HCT116 (cell line): ENCODE data around the gene GRXCR1. TPM values are rescaled to one million over a fixed set of nuclear protein-coding genes. Genes with fewer than 3 reads are reported as not detected.

Experiments
- ATAC-seq: fragments of 200-7000 bp; cut with Tn5 transposase; 2 replicates; pipeline ENCODE4 v1.9.1; 2020; ENCODE audit warnings: mild to moderate bottlenecking, moderate library complexity
- BruUV-seq: library from RNA; stranded (reverse); fragments of 400-500 nt; replicated peaks from 2 replicates; lab custom pipeline; 2021; lab: Mats Ljungman, UMichigan
- CTCF ChIA-PET: fragments of 300-600 bp; sonication (Branson Sonifier 250); formaldehyde crosslinking; loops from one replicate; lab custom pipeline; 2021; ENCODE audit warnings: antibody characterized with exemption; lab: Charles Lee
- POLR2A ChIA-PET: fragments of 300-600, 350-600 bp; sonication (Branson Sonifier 250); formaldehyde crosslinking; loops from one replicate; lab custom pipeline; 2021; ENCODE audit warnings: antibody characterized with exemption; lab: Charles Lee
- RAD21 ChIA-PET, 2 experiments: fragments of 300-600 bp; sonication (Branson Sonifier 250); formaldehyde crosslinking; loops; one replicate each; lab custom pipeline; 2023; ENCODE audit warnings: low total read pairs in 2 of 2; ENCODE audit not compliant: uncharacterized antibody in 2 of 2, unreplicated experiment in 2 of 2, low non-redundant PET in 1 of 2; lab: Charles Lee
- DNase-seq: peaks from one replicate; pipeline ENCODE4 v3.0.0-alpha.2; 2010; ENCODE audit warnings: low read depth, low spot score
- H2AFZ ChIP-seq: fragments of 200-600 bp; shearing (Covaris generic), sonication (generic); 2 replicates; pipeline ENCODE4 v1.6.1; 2017; ENCODE audit warnings: low read depth, mixed run types, mixed read lengths, antibody characterized with exemption, low read length; ENCODE audit not compliant: poor library complexity, severe bottlenecking
- H3K27ac ChIP-seq: 2 replicates; pipeline ENCODE4 v1.5.1; 2012; ENCODE audit warnings: low read depth, low read length
- H3K27me3 ChIP-seq: fragments of 200-600 bp; sonication (generic); 2 replicates; pipeline ENCODE4 v1.6.1; 2016; ENCODE audit warnings: mixed run types, low read length, mixed read lengths; ENCODE audit not compliant: insufficient read depth
- H3K36me3 ChIP-seq, 2 experiments: fragments of 200-500 bp in 1 of 2; fragments of 200-600 bp in 1 of 2; sonication (Bioruptor generic) in 1 of 2; sonication (generic) in 1 of 2; 2 replicates each; pipeline versions ENCODE4 v1.5.1 to v1.6.1; 2014 to 2016; ENCODE audit warnings: low read length in 2 of 2, inconsistent platforms in 1 of 2, mixed read lengths in 1 of 2, mixed run types in 1 of 2; ENCODE audit not compliant: insufficient read depth in 2 of 2, control insufficient read depth in 1 of 2
- H3K4me1 ChIP-seq, 2 experiments: fragments of 200-600 bp in 1 of 2; sonication (generic) in 1 of 2; 2 replicates each; pipeline versions ENCODE4 v1.5.1 to v1.6.1; 2012 to 2017; ENCODE audit warnings: low read length in 2 of 2, inconsistent platforms in 1 of 2, mild to moderate bottlenecking in 1 of 2, mixed read lengths in 1 of 2, mixed run types in 1 of 2, moderate library complexity in 1 of 2; ENCODE audit not compliant: insufficient read depth in 2 of 2, control insufficient read depth in 1 of 2
- H3K4me2 ChIP-seq: fragments of 200-600 bp; sonication (generic); 2 replicates; pipeline ENCODE4 v1.6.1; 2017; ENCODE audit warnings: mixed run types, low read length, mixed read lengths
- H3K4me3 ChIP-seq, 2 experiments: fragments of 200-600 bp in 1 of 2; sonication (generic) in 1 of 2; replicated peaks in 1 of 2; 2 replicates each; pipeline ENCODE4 v1.5.1; 2011 to 2016; ENCODE audit warnings: low read length in 2 of 2, control low read depth in 1 of 2, low read depth in 1 of 2, mild to moderate bottlenecking in 1 of 2, mixed read lengths in 1 of 2, mixed run types in 1 of 2
- H3K79me2 ChIP-seq: fragments of 200-600 bp; sonication (generic); 2 replicates; pipeline ENCODE4 v1.6.1; 2017; ENCODE audit warnings: mild to moderate bottlenecking, mixed run types, low read length, moderate library complexity, mixed read lengths; ENCODE audit not compliant: insufficient read depth
- H3K9ac ChIP-seq: fragments of 200-600 bp; sonication (generic); 2 replicates; pipeline ENCODE4 v1.6.1; 2016; ENCODE audit warnings: low read length, mixed read lengths
- H3K9me2 ChIP-seq: fragments of 200-600 bp; sonication (generic), shearing (Covaris generic); 2 replicates; pipeline ENCODE4 v1.6.1; 2017; ENCODE audit warnings: mixed run types, mild to moderate bottlenecking, moderate library complexity; ENCODE audit not compliant: insufficient read depth
- H3K9me3 ChIP-seq, 2 experiments: fragments of 200-500 bp in 1 of 2; fragments of 200-600 bp in 1 of 2; sonication (Bioruptor generic) in 1 of 2; sonication (generic) in 1 of 2; 2 replicates each; pipeline ENCODE4 v1.6.1; 2014 to 2017; ENCODE audit warnings: low read length in 2 of 2, mixed read lengths in 2 of 2, inconsistent platforms in 1 of 2, low read depth in 1 of 2, mild to moderate bottlenecking in 1 of 2, mixed run types in 1 of 2, moderate library complexity in 1 of 2; ENCODE audit not compliant: control insufficient read depth in 1 of 2, insufficient read depth in 1 of 2
- H4K20me1 ChIP-seq: fragments of 200-600 bp; sonication (generic), shearing (Covaris generic); 2 replicates; pipeline ENCODE4 v1.6.1; 2017; ENCODE audit warnings: mixed run types, mild to moderate bottlenecking, moderate library complexity; ENCODE audit not compliant: insufficient read depth
- ATF3 ChIP-seq: IDR thresholded peaks from 2 replicates; pipeline ENCODE4 v1.6.1; 2012
- CBX3 ChIP-seq: IDR thresholded peaks from 2 replicates; pipeline ENCODE4 v1.6.1; 2012; ENCODE audit warnings: low read depth
- EZH2 ChIP-seq: fragments of 200-600 bp; sonication (generic); IDR thresholded peaks from 2 replicates; pipeline ENCODE4 v1.6.1; 2017; ENCODE audit warnings: antibody characterized with exemption, mixed run types
- EZH2phosphoT487 ChIP-seq: fragments of 200-600 bp; IDR thresholded peaks from 2 replicates; pipeline ENCODE4 v1.6.1; 2018; ENCODE audit warnings: antibody characterized with exemption, borderline replicate concordance
- FOSL1 ChIP-seq: IDR thresholded peaks from 2 replicates; pipeline ENCODE4 v1.6.1; 2012; ENCODE audit warnings: low read depth
- POLR2AphosphoS5 ChIP-seq: IDR thresholded peaks from 2 replicates; pipeline ENCODE4 v1.6.1; 2011; ENCODE audit warnings: mild to moderate bottlenecking, low read depth, low read length, moderate library complexity
- RAD21 ChIP-seq: IDR thresholded peaks from 2 replicates; pipeline ENCODE4 v1.6.1; 2012; ENCODE audit warnings: low read depth, mild to moderate bottlenecking
- SIN3A ChIP-seq: IDR thresholded peaks from 2 replicates; pipeline ENCODE4 v1.6.1; 2012; ENCODE audit warnings: low read depth
- SRF ChIP-seq: IDR thresholded peaks from 2 replicates; pipeline ENCODE4 v1.6.1; 2012; ENCODE audit warnings: low read depth
- TCF7L2 ChIP-seq: IDR thresholded peaks from 2 replicates; pipeline ENCODE4 v1.7.0; 2011; ENCODE audit warnings: borderline replicate concordance, inconsistent platforms; ENCODE audit not compliant: insufficient read depth, insufficient read length; ENCODE audit errors: extremely low read depth
- ZBTB33 ChIP-seq: IDR thresholded peaks from 2 replicates; pipeline ENCODE4 v1.6.1; 2011; ENCODE audit warnings: mild to moderate bottlenecking, low read length, moderate library complexity; ENCODE audit not compliant: insufficient replicate concordance; ENCODE audit errors: extremely low read depth
- ZFX ChIP-seq: fragments of 450-650 bp; IDR thresholded peaks from 2 replicates; pipeline ENCODE4 v1.6.1; 2017
- intact Hi-C: fragments of 100-400 bp; cut with micrococcal nuclease; formaldehyde crosslinking; loops from 2 replicates; pipeline ENCODE4 v1.10.0; 2022
- total RNA-seq: library from RNA; stranded (reverse); gene quantifications from one replicate; pipeline ENCODE4 v1.2.1, GENCODE V29; 2021; ENCODE audit not compliant: unreplicated experiment

Gene GRXCR1
- total RNA-seq, 1 experiment from 2014 or later, result not detected

GRCh38 chr4:43066415-43066814, 173.9 kb downstream of the GRXCR1 start:
- DNase-seq (no peak), ATAC-seq (no peak)
- Histone ChIP-seq H4K20me1 (no peaks in the 10 kb centered on the region), H3K27ac (no peak overlapping the region), H3K4me1 (no peaks in the 10 kb centered on the region), H3K4me2 (no peak overlapping the region), H3K9me3 (peaks cover 3 to 6% of the 10 kb centered on the region in 2 experiments; a peak in 2 of 4 replicates), H3K36me3 (no peaks in the 10 kb centered on the region), H3K27me3 (no peaks in the 10 kb centered on the region), H2AFZ (no peak overlapping the region), H3K9ac (no peak overlapping the region), H3K9me2 (no peaks in the 10 kb centered on the region), H3K4me3 (no peak overlapping the region), H3K79me2 (no peaks in the 10 kb centered on the region)
- BruUV-seq, result no TSS peak
- no peak for TF ChIP-seq RAD21
- TF ChIP-seq FOSL1, result no peak
- TF ChIP-seq CBX3, result no peak
- no peak for TF ChIP-seq ZBTB33
- TF ChIP-seq SIN3A, result no peak
- TF ChIP-seq ATF3, result no peak
- TF ChIP-seq SRF, result no peak
- CTCF ChIA-PET, result no interaction called here
- RAD21 ChIA-PET, result no interaction called here
- POLR2A ChIA-PET, result no interaction called here
- intact Hi-C loops, result no loop called here

- H3K9me2 ChIP-seq, result no peaks in the 10 kb centered on the region
- RAD21 ChIA-PET, result no interaction called here
- H4K20me1 ChIP-seq, result no peaks in the 10 kb centered on the region
- DNase-seq (no peak), ATAC-seq (no peak)
- H3K4me3 ChIP-seq, result no peak overlapping the region
- no peaks in the 10 kb centered on the region for H3K27me3 ChIP-seq
- no peak overlapping the region for H3K9ac ChIP-seq
- peaks cover 0 to 5% of the 10 kb centered on the region in 2 experiments; a peak in 2 of 4 replicates for H3K9me3 ChIP-seq
- no peaks in the 10 kb centered on the region for H3K4me1 ChIP-seq
- TF ChIP-seq TCF7L2, result no peak
- TF ChIP-seq EZH2, result no peak
- no peak for TF ChIP-seq RAD21
- no peak for TF ChIP-seq POLR2AphosphoS5
- no peak for TF ChIP-seq EZH2phosphoT487
- TF ChIP-seq ZFX, result no peak
- intact Hi-C loops, result no loop called here
- POLR2A ChIA-PET, result no interaction called here
- H2AFZ ChIP-seq, result no peak overlapping the region
- no peaks in the 10 kb centered on the region for H3K36me3 ChIP-seq
- CTCF ChIA-PET, result no interaction called here
- no TSS peak for BruUV-seq
- no peak overlapping the region for H3K4me2 ChIP-seq
- no peaks in the 10 kb centered on the region for H3K79me2 ChIP-seq
- no peak overlapping the region for H3K27ac ChIP-seq
These were observed 178.6 kb downstream of the GRXCR1 start for GRCh38 chr4:43071069-43071468.
